Astrocyte of the spinal cord (primary cell): ENCODE data around the gene CLEC2B.

Experiments
- DNase-seq: peaks from one replicate; pipeline ENCODE4 v3.0.0; 2011; ENCODE audit warnings: low read depth, low spot score
- H3K4me3 ChIP-seq: 2 replicates; pipeline ENCODE4 v1.5.1; 2011; ENCODE audit warnings: low read depth, mild to moderate bottlenecking, low read length, moderate library complexity
- CTCF ChIP-seq: IDR thresholded peaks from 2 replicates; pipeline ENCODE4 v1.5.1; 2012; ENCODE audit warnings: low read depth, mild to moderate bottlenecking, low read length, inconsistent platforms
- in situ Hi-C: cut with HindIII; loops from 2 replicates; pipeline ENCODE4 v1.10.0; 2017; ENCODE audit warnings: low sequenced_read_pairs

Gene CLEC2B

GRCh38 chr12:9820281-9820930 lies 48.7 kb downstream of the CLEC2B start:
- TF ChIP-seq CTCF: no peak
- DNase-seq: no peak
- no peak overlapping the region for H3K4me3 ChIP-seq
- in situ Hi-C loops: no loop called here

DNA sequence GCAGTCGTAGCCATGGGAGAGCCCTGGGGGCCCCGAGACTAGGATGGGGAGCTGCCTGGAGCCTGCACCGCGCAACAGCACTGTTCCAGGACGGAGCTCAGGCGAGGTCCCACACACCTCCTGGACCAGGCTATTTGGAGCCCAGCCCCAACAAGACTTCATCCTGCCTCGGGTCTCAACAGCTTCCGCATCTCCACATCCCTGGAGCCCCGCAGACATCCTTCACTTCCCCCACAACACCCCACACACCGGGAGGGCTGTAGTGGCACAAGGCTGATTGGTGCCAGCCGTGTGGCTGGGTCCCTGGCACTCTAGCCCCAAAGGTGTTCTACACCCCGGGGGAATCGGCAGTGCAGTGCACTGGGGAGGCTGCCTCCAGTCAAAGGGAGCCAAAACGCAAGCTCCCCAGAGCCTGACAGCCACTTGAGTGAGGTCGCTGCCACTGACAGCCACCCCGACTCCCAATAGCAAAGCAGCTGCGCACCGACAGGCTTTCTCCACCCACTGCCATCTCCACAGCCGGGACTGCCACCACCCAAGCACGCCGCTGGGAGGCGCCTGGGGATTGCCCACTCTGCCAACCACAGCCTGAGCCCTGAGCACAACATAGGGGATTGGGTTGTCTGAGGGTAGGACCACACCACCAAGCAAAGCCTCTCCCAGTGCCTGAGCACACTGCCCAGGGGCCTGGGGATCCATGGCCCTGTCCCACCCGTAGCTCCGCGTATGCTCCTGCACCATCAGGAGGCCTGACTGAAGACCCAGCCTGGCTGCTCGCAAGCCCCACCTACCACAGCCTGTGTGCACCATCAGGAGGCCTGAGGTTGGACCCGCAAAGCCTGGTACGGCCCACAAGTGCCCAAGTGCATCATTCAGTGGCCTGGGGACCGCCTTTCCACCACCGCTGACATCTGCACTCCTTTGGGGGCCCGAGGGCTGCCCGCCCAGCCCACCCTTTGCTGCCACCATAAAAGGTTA lies 55.0 kb downstream of the CLEC2B start:
- in situ Hi-C loops: no loop called here
- H3K4me3 ChIP-seq: peak overlapping the region; percentile 6
- peak; percentile 42 for DNase-seq
- TF ChIP-seq CTCF: peak; percentile 86

DNA sequence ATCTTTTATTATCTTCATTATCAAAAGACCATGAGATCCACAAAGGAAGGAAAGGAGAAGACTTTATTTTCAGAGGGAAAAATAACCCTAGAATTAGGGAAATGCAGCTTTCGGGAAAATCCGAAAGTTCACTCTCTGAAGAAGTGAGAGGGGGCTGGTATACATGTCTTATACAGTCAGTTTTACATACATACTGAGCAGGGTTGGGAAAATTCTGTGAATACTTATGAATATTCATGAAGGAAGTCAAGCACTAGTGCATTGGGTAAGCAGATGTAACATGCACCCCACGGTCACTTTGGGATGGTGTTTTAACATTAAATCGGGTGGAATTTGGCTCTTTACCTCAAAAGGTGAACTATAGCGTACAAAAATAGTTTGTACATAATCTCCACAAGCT lies 57.5 kb downstream of the CLEC2B start:
- TF ChIP-seq CTCF: no peak
- no peak for DNase-seq
- in situ Hi-C loops: no loop called here
- no peak overlapping the region for H3K4me3 ChIP-seq

- in situ Hi-C loops: no loop called here
- no peak for DNase-seq
- H3K4me3 ChIP-seq: no peak overlapping the region
- no peak for TF ChIP-seq CTCF
These were observed 58.5 kb downstream of the CLEC2B start for GRCh38 chr12:9810671-9811070.

DNA sequence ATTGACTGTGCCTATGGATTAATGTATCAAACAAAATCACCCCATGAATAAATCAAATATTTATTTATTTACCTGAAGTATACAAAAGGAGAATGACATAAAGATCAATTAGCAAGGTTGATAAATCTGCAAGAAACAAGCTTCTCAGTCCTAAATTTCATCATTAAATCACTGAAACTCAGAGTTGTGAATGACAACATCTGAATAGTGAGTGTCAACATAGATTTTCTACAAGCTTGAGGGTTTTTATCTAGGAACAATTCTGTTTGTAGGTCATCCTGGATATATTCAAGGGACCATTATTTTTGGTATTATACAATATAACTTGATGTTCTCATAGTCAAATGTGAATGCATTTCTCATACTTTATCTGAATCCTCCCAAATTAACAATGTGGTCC lies 59.3 kb downstream of the CLEC2B start:
- no peak overlapping the region for H3K4me3 ChIP-seq
- in situ Hi-C loops: no loop called here
- TF ChIP-seq CTCF: no peak
- DNase-seq: no peak

GRCh38 chr12:9809338-9809737 lies 59.8 kb downstream of the CLEC2B start:
- TF ChIP-seq CTCF: no peak
- DNase-seq: no peak
- in situ Hi-C loops: no loop called here
- H3K4me3 ChIP-seq: no peak overlapping the region
